ENCODE data around the gene STK10.
"Not testable (repeated sequence)": the region's sequence is repeated elsewhere in the genome, so short reads cannot be mapped to it uniquely, and the experiment has no call there.

STK10 gene

GRCh38 chr5:172151661-172152210 lies 36.3 kb downstream of the STK10 start:
- Histone ChIP-seq H3K9me3 (ENCODE audit: low read depth, low read length) (no peaks in the 10 kb centered on the region), H3K9ac (ENCODE audit: insufficient read length) (no peak overlapping the region), H3K4me3 (no peak overlapping the region), H3K36me3 (ENCODE audit: insufficient read depth, low read length) (no peaks in the 10 kb centered on the region), H3K27ac (no peak overlapping the region)
- DNase-seq (ENCODE audit: low read depth, low spot score): no peak
- TF ChIP-seq FOXP2 (optimal IDR thresholded peaks at IDR 0.05; ENCODE audit: control extremely low read depth, extremely low read length, insufficient read depth) (no peak), EZH2 (IDR thresholded peaks at IDR 0.05) (no peak), POLR2AphosphoS5 (IDR thresholded peaks at IDR 0.05; ENCODE audit: borderline replicate concordance, low read depth, low read length) (no peak)

GRCh38 chr5:172150514-172151425 lies 37.3 kb downstream of the STK10 start:
- H3K27ac ChIP-seq: no peak overlapping the region
- H3K36me3 ChIP-seq (ENCODE audit: insufficient read depth, low read length): no peaks in the 10 kb centered on the region
- no peak for DNase-seq (ENCODE audit: low read depth, low spot score)
- no peak overlapping the region for H3K4me3 ChIP-seq
- no peak overlapping the region for H3K9ac ChIP-seq (ENCODE audit: insufficient read length)
- no peaks in the 10 kb centered on the region for H3K9me3 ChIP-seq (ENCODE audit: low read depth, low read length)
- TF ChIP-seq FOXP2 (optimal IDR thresholded peaks at IDR 0.05; ENCODE audit: control extremely low read depth, extremely low read length, insufficient read depth) (no peak), EZH2 (IDR thresholded peaks at IDR 0.05) (no peak), POLR2AphosphoS5 (IDR thresholded peaks at IDR 0.05; ENCODE audit: borderline replicate concordance, low read depth, low read length) (no peak)

- H3K4me3 ChIP-seq; H3K9ac ChIP-seq (ENCODE audit: insufficient read length); H3K36me3 ChIP-seq (ENCODE audit: insufficient read depth, low read length); H3K9me3 ChIP-seq (ENCODE audit: low read depth, low read length); DNase-seq (ENCODE audit: low read depth, low spot score); H3K27ac ChIP-seq: not testable (repeated sequence)
Measured at GRCh38 chr5:172149481-172149880, 38.5 kb downstream of the STK10 start.

- no peak for TF ChIP-seq FOXP2 (optimal IDR thresholded peaks at IDR 0.05; ENCODE audit: control extremely low read depth, extremely low read length, insufficient read depth)
- no peak for TF ChIP-seq POLR2AphosphoS5 (IDR thresholded peaks at IDR 0.05; ENCODE audit: borderline replicate concordance, low read depth, low read length)
- TF ChIP-seq EZH2 (IDR thresholded peaks at IDR 0.05): no peak
- no peak overlapping the region for H3K9ac ChIP-seq (ENCODE audit: insufficient read length)
- H3K27ac ChIP-seq: no peak overlapping the region
- no peaks in the 10 kb centered on the region for H3K9me3 ChIP-seq (ENCODE audit: low read depth, low read length)
- DNase-seq (ENCODE audit: low read depth, low spot score): no peak
- no peak overlapping the region for H3K4me3 ChIP-seq
- no peaks in the 10 kb centered on the region for H3K36me3 ChIP-seq (ENCODE audit: insufficient read depth, low read length)
Measured at GRCh38 chr5:172149073-172149472, 39.0 kb downstream of the STK10 start.

- no peak for TF ChIP-seq POLR2AphosphoS5 (IDR thresholded peaks at IDR 0.05; ENCODE audit: borderline replicate concordance, low read depth, low read length)
- TF ChIP-seq EZH2 (IDR thresholded peaks at IDR 0.05): no peak
- no peak for TF ChIP-seq FOXP2 (optimal IDR thresholded peaks at IDR 0.05; ENCODE audit: control extremely low read depth, extremely low read length, insufficient read depth)
- no peak for DNase-seq (ENCODE audit: low read depth, low spot score)
- H3K36me3 ChIP-seq (ENCODE audit: insufficient read depth, low read length): no peaks in the 10 kb centered on the region
- no peaks in the 10 kb centered on the region for H3K9me3 ChIP-seq (ENCODE audit: low read depth, low read length)
- no peak overlapping the region for H3K9ac ChIP-seq (ENCODE audit: insufficient read length)
- H3K27ac ChIP-seq: no peak overlapping the region
- H3K4me3 ChIP-seq: no peak overlapping the region
Measured at GRCh38 chr5:172148381-172148780, 39.6 kb downstream of the STK10 start.

GRCh38 chr5:172147857-172148256 lies 40.2 kb downstream of the STK10 start:
- Histone ChIP-seq H3K27ac (no peak overlapping the region), H3K9ac (ENCODE audit: insufficient read length) (no peak overlapping the region), H3K9me3 (ENCODE audit: low read depth, low read length) (no peaks in the 10 kb centered on the region), H3K36me3 (ENCODE audit: insufficient read depth, low read length) (no peaks in the 10 kb centered on the region), H3K4me3 (no peak overlapping the region)
- TF ChIP-seq POLR2AphosphoS5 (IDR thresholded peaks at IDR 0.05; ENCODE audit: borderline replicate concordance, low read depth, low read length) (no peak), FOXP2 (optimal IDR thresholded peaks at IDR 0.05; ENCODE audit: control extremely low read depth, extremely low read length, insufficient read depth) (no peak)
- no peak for DNase-seq (ENCODE audit: low read depth, low spot score)

GRCh38 chr5:172146748-172147092 lies 41.3 kb downstream of the STK10 start:
- no peak for DNase-seq (ENCODE audit: low read depth, low spot score)
- no peak for TF ChIP-seq EZH2 (IDR thresholded peaks at IDR 0.05)
- no peak for TF ChIP-seq FOXP2 (optimal IDR thresholded peaks at IDR 0.05; ENCODE audit: control extremely low read depth, extremely low read length, insufficient read depth)
- TF ChIP-seq POLR2AphosphoS5 (IDR thresholded peaks at IDR 0.05; ENCODE audit: borderline replicate concordance, low read depth, low read length): no peak
- no peak overlapping the region for H3K27ac ChIP-seq
- no peaks in the 10 kb centered on the region for H3K9me3 ChIP-seq (ENCODE audit: low read depth, low read length)
- H3K36me3 ChIP-seq (ENCODE audit: insufficient read depth, low read length): no peaks in the 10 kb centered on the region
- no peak overlapping the region for H3K9ac ChIP-seq (ENCODE audit: insufficient read length)
- no peak overlapping the region for H3K4me3 ChIP-seq

- no peak overlapping the region for H3K9ac ChIP-seq (ENCODE audit: insufficient read length)
- H3K36me3 ChIP-seq (ENCODE audit: insufficient read depth, low read length): no peaks in the 10 kb centered on the region
- H3K27ac ChIP-seq: no peak overlapping the region
- H3K4me3 ChIP-seq: no peak overlapping the region
- no peak for TF ChIP-seq FOXP2 (optimal IDR thresholded peaks at IDR 0.05; ENCODE audit: control extremely low read depth, extremely low read length, insufficient read depth)
- no peak for TF ChIP-seq EZH2 (IDR thresholded peaks at IDR 0.05)
- no peak for TF ChIP-seq POLR2AphosphoS5 (IDR thresholded peaks at IDR 0.05; ENCODE audit: borderline replicate concordance, low read depth, low read length)
- no peaks in the 10 kb centered on the region for H3K9me3 ChIP-seq (ENCODE audit: low read depth, low read length)
- no peak for DNase-seq (ENCODE audit: low read depth, low spot score)
Measured at GRCh38 chr5:172145870-172146747, 41.9 kb downstream of the STK10 start.

Data from SK-N-MC (cell line).